Measurements from ENCODE around the gene THOP1.

THOP1 gene

DNA sequence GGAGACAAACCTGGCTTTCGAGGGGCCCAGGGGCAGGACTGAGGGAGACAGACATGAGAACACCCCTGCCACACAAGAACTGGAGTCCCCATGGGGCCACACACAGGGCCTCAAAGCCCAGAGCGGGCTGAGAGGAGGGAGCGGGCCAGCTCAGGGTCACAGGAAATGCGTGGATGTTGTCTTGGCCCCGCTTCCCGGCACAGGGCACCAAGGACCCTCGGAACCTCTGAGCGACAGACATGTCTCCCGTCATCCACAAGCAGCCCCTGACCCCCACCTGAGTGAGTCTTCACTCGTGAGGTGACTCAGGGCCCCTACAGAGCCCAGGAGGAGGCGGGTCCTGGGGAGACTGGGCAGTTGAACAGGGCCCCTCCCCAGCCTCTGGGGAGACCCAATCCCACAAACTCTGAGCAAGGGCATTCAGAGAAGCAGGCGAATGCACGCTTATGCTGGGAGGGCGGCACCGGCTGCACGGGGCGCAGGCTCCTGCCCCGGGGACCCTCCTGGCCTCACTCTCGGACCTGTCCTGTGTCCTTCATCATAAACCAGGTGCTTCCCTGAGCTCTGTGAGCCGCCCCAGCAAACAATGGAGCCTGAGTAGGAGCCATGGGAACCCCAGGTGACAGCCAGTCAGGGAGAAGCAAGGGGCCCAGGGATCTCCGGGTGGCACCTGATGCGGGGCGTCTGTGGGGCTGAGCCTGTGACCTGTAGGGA lies 22.4 kb upstream of the THOP1 start:
- no peak for DNase-seq (ENCODE audit: low read depth in 2 of 2)

DNA sequence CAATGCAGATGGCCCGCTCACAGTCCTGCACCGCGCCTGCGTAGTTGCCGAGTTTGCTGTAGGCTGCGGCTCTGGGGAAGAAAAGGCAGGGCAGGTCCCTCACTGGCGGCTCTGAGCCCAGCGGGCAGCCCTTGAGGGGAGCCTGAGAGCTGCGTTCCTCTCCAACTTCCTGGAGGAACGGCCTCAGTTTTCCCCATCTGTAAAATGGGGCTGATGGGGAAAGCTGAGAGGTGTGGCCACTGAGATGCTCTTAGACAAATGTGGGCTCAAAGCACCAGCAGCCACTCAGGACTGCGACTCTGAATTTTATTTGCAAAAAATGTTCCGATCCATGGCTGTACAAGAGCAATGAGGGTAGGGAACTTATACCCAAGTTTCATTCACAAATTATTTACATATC lies 21.6 kb upstream of the THOP1 start:
- DNase-seq (ENCODE audit: low read depth in 2 of 2) = no peak

GRCh38 chr19:2764945-2765344 lies 20.4 kb upstream of the THOP1 start:
- DNase-seq (ENCODE audit: low read depth in 2 of 2) = no peak

- no peak for DNase-seq (ENCODE audit: low read depth in 2 of 2)
Observed at GRCh38 chr19:2765376-2765775, 19.9 kb upstream of the THOP1 start.

DNA sequence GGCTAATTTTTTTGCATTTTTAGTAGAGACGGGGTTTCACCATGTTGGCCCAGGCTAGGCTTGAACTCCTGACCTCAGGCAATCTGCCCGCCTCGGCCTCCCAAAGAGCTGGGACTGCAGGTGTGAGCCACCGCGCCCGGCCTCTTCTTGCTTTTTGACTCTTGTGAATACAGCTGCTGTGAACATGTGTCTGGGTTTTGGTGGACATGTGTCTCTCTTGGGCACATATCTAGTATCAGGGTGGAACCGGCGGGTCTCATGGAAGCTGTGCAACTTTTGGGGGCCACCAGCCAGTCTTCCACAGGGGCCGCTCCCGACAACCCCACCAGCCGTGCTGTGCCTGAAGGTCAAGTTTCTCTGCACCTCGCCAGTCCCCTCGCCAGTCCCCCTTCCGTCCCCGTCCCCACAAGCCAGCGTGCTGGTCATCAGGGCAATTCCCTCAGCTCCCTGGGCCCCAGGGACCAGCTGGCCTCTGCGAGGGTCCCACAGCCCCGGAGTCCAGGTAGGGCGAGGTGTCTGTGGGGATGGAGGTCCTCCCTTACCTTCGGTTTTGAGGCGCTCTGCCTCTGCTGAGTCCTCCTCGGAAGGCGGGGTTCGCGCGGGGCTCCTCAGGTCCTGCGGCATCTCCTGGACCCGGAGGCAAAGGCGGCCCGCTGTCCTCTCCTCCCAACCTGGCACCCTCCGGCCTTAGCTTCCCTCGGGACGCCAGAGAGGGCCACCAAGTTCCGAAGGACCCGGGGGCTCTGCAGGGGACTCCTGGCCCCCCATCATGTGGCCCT lies 18.5 kb upstream of the THOP1 start:
- DNase-seq (ENCODE audit: low read depth in 2 of 2) = no peak

DNA sequence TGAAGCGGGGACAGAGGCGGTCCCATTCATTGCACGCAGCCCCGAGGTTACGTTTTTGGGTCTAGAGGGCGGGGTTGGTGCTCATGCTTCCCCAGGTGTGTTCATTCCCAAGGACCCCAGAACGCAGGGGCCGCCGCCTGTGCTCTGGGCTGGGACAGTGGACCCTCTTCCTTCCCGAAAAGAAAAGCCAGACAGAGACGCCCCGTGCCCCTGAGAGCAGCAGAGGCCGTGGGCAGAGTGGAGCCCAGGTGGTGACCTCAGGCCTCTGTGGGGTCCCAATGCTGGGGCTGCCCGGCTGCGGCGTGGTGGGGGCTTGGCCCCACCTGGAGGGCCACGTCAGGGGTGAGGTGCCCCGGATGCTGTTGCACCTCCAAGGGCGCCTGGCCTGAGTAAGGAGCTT lies 17.6 kb upstream of the THOP1 start:
- no peak for DNase-seq (ENCODE audit: low read depth in 2 of 2)

DNA sequence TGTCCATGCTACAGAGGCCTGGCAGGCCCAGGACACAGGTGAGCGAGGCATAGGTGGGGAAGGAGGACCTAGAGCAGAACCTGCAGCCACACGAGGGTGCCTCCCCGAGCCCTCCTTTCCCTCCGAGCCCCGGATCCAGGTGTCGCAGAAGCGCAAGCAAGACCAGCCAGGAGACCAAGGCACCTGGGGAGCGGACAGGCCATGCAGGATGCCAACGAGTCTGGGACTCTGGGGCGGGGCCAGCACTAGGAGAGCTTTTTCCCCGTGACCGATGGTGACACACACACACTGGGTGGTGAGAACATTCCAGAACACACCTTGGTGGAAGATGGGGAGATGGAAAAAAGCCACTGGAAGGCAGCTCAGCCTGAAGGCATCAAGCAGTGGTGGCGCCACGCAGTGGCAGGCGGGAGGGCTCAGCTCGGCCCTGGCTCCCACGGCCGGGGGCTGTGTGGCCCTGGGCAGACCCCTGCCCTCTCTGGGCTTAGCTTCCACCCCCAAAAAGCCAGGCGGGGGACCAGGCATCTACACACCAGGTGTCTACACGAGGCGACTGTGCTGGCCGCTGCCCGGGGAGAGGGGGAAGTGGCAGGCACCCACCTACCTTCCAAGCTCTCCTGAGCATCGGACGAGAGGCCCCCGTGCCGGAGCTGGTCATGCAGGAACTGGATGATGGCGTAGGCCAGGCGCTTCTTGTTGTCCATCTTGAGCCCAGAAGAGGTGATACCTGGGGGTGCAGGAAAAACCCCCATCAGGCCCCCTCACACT lies 16.8 kb upstream of the THOP1 start:
- DNase-seq (ENCODE audit: low read depth in 2 of 2) = no peak

DNA sequence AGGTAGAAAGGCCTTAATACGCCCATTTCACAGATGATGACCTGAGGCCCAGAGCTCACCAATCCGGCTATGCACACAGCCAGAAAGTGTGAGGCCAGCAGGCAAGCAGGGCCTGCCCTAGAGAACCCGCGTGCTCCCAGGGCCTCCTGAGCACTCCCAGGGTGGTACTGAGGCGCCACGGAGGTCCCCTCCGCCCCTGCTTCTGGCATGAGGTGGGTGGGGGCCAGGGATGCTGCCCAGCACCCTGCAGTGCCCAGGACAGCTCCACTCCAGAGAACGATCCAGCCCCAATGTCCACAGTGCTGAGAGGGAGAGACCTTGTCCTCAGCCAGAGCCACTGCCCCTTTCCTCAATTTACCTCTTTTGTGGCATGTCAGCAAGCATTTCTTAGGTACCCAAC lies 16.1 kb upstream of the THOP1 start:
- DNase-seq (ENCODE audit: low read depth in 2 of 2) = no peak

GRCh38 chr19:2770055-2771013 lies 15.0 kb upstream of the THOP1 start:
- no peak for DNase-seq (ENCODE audit: low read depth in 2 of 2)

DNA sequence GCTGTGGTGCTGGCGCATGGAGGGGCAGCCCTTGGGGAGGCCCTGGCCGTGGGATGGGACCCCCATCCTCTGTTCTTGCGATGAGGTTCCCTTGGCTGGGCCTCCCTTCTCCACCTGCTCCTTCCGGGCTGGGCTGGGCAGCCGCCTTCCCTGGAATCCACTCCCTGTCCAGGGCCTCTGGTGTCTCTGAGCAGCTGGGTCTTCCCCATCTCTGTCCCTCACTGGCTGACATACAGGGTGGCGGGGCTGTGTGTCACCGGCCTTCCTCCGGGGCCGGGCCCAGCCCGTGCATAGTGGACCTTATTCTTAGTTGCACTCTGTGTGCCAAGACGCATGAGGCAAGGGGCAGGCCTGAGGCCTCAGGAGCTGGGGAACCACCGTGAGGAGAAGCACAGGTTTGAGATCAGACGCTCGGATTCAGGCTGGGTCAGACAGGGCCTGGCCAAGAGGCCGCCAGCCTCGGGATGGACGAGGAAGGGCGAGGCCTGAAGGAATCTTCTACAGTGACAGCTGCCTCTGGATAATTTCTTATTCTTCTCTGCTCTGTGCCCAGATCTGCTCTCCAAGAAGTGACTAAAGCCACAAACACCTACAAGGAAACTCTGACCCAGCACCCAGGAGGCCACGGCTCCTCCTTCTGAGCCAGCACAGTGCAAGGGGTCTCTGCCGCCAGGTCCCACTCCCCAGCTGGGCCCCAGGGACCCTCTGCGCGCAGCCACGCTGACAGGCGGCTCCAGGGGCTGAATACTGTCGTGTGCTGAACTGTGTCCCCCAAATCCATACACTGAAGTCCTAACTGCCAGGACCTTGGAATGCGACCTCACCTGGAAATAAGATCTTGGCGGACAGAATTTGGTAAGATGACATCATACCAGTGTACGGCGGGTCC lies 13.3 kb upstream of the THOP1 start:
- no peak for DNase-seq (ENCODE audit: low read depth in 2 of 2)

DNA sequence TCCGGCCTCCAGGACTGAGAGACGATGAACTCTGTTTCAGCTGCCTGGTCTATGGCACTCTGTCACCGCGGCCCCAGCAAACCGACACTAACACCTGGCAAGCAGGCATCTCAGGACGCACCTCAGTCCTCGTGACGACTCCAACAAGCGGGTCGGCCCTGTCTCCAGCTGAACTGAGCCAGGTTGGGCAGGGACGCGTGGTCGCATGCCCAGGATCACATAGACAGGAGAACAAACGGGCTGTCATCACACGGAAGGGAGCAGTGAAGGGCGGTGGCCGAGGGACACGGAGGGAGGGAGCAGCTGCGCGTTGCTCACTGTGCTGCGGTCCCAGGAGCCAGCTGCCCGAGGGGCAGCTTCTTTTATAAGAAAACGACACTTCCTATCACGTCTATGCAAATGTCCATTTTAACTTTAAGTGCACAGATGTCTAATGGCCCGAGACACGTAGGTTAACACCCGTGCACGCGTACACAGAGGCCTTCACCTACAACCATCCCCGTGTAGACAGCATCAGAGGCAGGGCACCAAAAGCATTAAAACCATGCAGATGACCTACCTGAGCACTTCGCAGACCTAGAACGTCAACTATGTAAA lies 11.1 kb upstream of the THOP1 start:
- no peak for DNase-seq (ENCODE audit: low read depth in 2 of 2)

- no peak for DNase-seq (ENCODE audit: low read depth in 2 of 2)
Observed at GRCh38 chr19:2774953-2775555, 10.2 kb upstream of the THOP1 start.

DNA sequence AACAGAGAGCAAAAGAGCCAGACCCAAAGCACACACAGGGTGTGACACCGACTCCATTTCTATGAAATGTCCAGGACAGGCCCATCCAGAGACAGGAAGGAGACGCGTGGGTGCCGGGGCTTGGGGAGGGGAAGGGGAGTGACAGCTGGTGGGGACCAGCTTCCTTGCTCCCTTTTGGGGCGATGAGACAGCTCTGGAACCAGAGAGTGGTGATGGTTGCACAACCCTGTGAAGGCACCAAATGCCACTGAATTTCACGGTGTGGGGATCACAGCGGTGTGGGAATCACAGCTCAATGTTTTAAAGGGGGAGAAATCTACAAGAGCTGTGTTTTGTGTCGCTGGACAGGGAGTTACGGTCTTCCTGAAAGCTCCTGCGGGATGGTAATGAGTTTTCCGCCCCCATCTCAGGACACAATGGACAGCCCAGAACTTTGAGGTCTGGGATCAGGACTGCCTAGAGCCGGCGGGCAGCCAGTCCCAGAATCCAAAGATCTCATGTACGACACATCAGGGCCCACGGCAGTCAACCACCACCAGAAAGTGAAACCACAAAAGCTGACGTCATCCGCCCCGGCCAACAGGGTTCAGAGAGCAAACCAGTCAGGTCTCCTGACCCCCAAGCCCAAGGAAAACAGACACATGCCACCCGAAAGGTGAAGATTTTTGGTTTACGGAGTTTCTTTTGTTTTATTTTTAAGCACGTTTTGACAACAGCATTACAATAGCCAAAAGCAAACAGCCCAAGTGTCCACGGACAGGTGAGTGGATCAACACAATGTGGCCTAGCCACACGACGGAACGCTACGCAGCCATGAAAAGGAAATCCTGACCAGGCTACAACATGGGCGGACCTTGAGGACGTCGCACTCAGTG lies 9.5 kb upstream of the THOP1 start:
- DNase-seq (ENCODE audit: low read depth in 2 of 2) = peak; percentile 41

DNA sequence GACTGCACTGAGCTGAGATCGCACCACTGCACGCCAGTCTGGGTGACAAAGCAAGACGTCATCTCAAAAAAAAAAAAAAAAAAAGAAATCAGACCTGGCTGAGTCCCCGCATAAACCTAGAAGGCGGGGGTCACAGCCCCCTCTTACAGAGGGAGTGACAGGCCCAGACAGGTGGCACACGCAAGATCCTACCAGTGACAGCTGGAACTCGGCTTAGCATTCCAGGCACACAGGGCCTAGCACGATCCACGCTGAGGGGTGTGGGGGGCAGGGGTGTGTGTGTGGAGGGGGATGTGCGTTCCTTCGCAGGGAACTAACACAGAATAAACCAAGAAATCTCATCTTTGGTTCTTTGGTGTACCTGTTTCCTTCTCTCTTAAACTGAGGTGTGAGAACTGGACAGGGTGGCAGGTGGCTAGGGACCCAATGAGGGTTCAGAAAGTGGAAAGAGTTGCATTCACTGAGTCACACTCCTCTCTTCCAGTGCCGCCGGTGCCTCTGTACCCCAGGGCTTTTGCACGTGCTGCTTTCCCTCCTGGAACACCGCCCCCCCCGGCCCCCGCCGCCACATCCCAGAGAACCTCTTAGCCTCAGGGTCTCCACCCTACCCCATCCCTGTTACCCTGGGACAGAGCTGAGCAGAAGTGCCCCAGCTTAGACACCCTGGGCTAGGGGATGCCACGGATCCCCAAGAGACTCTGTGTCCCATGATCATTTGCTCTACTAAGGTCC lies 7.2 kb upstream of the THOP1 start:
- no peak for DNase-seq (ENCODE audit: low read depth in 2 of 2)

DNA sequence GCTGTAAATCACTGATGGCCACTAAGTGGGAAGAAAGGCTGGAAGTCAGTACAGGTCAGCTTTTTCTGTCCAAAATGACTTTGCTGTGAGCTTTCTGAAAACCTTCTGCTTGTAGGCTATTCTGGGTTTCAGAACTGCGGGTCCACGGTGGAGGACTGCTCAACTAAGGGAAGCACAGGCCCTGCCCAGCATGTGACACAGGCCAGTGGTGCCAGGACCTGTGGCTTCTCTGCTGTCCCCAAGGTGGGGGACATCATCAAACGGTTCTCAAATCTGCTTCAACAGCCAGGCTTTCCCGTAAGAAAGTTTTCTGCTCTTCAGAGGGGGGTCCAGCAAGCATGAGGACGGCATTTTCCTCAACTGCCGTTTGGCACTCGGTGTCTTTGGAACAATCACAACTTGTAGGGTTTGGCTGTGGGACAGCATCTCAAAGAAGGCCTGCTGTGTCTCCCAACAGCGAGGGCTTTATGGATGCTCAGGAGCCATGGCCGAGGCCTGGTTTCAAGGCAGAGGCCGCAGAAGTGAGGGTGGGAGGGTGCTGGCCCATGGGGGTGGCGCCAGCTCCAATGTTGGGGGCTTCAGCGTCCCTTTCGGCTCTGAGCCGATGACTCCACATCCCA lies 6.1 kb upstream of the THOP1 start:
- no peak for DNase-seq (ENCODE audit: low read depth in 2 of 2)

DNA sequence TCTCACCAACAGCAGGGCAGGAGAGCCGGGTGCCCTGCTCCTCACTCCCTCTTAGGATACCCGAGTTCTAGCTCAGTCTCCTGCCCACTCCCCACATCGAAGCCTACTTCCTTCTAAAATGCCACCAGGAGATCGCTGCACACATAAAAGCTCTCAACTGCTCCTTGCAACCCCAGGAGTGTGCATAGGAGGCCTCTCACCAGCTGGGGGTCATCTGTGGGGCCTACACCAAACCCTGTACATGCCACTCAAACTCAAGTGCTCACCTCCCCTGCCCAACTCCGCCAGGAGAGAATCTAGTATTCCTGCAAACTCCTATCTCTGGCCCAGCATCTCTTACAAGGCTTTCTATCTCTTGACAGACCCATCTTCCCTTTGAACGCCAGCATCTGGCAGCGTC lies 5.0 kb upstream of the THOP1 start:
- DNase-seq (ENCODE audit: low read depth in 2 of 2) = no peak

DNA sequence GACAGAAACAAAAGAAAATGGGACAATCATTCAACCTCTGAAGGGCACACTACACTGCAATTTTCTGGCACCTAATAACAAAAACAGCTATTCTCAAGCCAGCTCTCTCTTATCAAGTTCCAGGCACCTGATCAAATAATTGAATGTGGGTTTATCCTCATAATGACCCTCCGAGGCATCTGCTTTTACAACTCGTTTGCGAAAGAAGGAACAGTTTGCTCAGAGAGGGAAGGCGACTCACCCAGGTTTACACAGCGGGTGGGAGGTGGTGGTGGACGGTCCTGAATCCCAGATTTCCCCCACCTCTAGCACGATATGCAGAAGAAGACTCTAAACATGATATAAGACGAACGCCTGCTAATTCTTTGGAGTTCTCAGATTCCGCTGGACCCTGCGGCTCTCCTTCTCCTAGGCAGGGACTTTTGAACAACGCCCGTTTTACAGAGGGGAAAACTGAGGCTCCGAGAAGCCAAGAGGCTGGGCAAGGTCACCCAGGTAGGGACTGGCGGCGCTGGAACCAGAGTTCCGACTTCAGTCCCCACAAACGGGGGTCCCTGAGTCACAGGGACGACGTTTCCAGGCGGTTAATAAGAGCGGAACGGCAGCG lies 2.9 kb upstream of the THOP1 start:
- no peak for DNase-seq (ENCODE audit: low read depth in 2 of 2)

All from stimulated activated CD8-positive, alpha-beta memory T cell treated with anti-CD3 and anti-CD28 coated beads, Interleukin-2, amount 100 ng/mL, for 1 hour (primary cell).